ENCODE measurements around the gene PTHLH.

GRCh38 chr12:27987331-27987730 is 14.8 kb upstream of the PTHLH start:
- no peak for TF ChIP-seq POLR2A (IDR thresholded peaks at IDR 0.05; ENCODE audit: low read depth)
- no peak for TF ChIP-seq CTCF (IDR thresholded peaks at IDR 0.05)
- TF ChIP-seq EP300 (IDR thresholded peaks at IDR 0.05) = no peak
